HG03060 (cell line): ENCODE data around the gene JMJD7.

ENCODE experiments used
- ATAC-seq: cut with Tn5 transposase; IDR thresholded peaks from one replicate; pipeline ENCODE4 v1.9.1; 2021; ENCODE audit warnings: low read depth, moderate number of reproducible peaks; ENCODE audit not compliant: unreplicated experiment

The JMJD7 gene

GRCh38 chr15:41798607-41799487 lies 29.0 kb upstream of the JMJD7 start:
- ATAC-seq, result no peak

- ATAC-seq, result no peak
Observed at GRCh38 chr15:41799488-41799805, 28.4 kb upstream of the JMJD7 start.

DNA sequence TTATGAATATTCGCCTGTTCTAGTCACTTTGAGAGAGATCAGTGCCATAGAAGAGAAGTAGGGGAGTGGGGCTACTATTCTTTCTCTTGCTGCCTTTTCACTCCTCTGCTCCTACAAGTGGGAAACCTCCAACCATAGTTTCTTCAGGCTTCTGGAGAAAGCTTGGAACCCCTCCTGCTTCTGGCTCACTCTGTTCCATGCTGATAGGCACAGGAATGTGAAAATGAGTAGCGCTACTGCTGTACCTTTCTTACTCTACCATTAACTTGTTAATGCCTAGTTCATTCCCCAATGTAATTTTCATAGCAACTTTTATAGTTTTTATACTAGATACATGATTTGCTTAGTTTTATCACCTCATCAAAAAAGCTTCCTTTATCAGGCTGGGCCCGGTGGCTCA lies 26.7 kb upstream of the JMJD7 start:
- no peak for ATAC-seq

DNA sequence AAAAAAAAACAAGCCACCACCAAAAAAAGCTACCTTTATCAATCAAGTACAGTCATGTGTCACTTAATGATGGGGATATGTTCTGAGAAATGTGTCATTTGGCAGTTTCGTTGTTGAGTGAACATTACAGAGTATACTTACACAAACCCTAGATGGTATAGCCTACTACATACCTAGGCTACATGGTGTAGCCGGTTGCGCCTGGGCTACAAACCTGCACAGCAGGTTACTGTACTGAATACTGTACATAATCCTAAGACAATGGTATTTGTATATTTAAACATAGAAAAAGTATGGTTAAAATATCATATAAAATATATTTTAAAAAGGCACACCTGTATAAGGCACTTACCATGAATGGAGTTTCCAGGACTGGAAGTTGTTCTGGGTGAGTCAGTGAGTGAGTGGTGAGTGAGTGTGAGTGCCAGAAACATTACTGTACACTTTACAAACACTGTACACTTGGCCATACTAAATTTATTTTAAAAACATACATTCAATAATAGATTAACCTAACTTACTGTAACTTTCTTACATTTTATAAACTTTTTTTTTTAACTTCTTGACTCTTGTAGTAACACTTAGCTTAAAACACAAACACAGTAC lies 25.9 kb upstream of the JMJD7 start:
- ATAC-seq, result no peak

DNA sequence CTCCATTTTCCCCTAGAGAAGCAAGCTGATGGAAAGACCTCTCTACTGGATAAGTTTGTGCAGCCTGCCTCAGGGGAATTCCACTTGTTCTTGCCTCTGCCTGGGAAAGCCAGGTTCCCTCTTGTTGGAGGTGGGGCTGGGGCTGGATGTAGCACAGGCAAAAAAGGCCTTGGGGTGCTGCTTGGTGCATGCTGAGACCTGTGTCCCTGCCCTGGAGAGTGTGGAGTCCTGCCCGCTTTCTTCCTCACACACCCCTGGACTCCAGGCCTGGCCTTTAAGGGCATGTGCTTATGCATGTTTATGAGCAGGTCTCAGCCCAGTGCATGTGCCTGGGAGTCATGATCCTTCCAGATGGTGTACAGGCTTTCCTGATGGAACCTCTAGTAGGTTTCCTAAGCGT lies 23.5 kb upstream of the JMJD7 start:
- no peak for ATAC-seq

- no peak for ATAC-seq
Observed at GRCh38 chr15:41804916-41805666, 22.8 kb upstream of the JMJD7 start.

DNA sequence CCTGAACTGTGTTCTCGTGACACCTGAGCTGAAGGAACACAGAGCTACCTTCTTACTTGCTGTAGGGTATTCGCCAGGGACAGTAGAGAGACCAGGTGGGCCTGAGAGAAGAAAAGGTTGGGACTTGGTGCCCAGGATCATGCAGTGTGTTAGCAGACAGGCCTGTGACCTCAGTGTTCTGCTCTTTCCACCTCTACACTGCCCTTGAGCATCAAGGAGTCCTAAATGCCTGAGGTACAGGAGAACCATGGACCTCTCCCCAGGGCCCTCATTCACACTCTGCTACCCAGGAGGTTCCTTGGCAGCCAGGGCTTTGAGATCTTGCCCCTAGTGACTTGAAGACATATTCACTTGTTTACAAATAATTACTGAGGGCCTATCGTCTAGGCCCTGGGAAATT lies 22.2 kb upstream of the JMJD7 start:
- no peak for ATAC-seq

DNA sequence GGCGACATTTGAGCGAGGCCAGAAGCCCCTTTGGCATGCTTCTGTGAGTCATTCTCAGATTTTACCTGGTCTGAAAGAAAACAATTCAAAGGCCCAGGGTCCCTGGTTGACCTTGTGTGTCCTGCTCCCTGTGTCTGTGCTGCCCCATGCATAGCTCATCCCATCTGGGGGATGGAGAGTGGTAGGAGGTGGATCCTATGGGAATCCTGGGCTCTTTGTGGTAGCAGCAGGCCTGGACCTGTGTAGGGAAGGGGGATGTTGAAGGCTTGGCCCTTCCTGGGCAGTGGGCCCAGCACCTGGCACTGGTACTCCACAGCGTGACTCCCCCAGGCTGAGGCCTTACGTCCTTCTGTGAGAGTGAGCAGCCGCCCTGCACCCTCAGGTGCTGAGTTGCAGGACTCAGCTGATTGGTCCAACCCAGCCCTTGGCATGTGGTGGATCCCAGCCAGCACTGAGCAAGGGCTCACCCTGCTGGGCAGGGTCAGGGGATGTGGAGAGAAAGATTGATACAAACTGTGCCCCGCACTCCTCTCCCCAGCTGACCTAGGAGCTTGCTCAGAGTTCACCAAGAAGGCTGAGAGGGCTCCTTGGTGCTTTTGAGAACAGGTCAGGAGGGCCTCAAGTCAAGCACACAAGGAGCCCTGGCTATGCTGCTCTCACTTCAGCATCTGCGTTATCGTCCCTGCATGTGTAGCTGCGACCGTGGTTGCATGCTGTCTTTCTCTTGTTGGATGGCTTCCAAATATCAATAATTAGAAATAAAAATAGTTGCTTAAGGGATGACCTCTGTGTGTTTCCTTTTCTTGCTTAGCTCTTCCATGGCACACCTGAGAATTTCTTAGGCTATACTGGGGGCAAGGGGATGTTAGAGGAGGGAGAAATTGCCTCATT lies 21.4 kb upstream of the JMJD7 start:
- no peak for ATAC-seq

DNA sequence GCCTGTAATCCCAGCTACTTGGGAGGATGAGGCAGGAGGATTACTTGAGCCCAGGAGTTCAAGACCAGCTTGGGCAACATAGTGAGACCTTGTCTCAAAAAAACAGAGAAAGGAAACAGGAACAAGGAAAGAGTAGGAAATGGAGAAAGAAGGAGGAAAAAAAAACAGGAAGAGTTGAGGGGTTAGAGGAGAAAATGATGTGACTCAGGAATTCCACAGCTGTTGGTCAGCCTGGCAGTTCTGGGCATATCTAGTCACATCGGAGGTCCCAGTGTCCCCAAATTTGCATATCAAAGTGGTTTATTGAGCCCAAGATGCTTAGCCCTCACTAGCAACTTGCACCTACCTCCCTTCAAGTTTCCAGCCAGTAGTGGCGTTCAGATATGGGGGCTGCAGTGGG lies 18.8 kb upstream of the JMJD7 start:
- ATAC-seq, result no peak

DNA sequence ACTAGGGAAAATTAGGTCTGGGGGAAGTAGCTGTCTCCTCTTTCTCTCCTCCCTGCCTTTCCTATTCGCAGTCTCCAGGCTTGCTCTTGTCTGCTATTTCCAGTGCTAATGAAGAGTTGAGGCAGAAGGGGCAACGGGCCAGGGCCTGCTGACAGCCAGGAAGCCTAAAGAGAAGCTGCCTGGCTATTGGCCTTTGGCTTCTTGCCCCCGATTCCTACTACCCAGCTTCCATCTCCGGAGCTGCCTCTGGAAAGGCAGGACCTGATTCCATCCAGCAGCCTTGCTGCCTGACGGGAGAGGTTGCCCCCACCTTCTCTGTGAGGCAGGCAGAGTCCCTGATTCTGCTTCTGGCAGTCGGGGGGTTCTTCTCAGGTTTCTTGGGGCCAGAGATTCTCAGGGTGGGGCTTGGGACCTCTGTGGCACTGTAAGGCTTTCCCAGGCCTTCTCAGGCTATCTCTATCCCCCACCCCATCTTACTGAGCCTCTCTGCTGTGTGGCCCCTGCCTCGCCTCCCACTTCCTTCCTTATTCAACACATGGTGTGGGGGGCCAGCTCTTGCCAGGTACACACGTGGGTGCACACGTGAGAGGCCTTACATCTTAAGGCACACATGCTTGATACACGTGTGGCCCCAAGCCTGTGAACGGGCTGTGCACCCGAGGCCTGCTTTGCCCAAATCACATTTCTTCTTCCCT lies 18.2 kb upstream of the JMJD7 start:
- ATAC-seq, result no peak

GRCh38 chr15:41810651-41811431 lies 17.1 kb upstream of the JMJD7 start:
- no peak for ATAC-seq

DNA sequence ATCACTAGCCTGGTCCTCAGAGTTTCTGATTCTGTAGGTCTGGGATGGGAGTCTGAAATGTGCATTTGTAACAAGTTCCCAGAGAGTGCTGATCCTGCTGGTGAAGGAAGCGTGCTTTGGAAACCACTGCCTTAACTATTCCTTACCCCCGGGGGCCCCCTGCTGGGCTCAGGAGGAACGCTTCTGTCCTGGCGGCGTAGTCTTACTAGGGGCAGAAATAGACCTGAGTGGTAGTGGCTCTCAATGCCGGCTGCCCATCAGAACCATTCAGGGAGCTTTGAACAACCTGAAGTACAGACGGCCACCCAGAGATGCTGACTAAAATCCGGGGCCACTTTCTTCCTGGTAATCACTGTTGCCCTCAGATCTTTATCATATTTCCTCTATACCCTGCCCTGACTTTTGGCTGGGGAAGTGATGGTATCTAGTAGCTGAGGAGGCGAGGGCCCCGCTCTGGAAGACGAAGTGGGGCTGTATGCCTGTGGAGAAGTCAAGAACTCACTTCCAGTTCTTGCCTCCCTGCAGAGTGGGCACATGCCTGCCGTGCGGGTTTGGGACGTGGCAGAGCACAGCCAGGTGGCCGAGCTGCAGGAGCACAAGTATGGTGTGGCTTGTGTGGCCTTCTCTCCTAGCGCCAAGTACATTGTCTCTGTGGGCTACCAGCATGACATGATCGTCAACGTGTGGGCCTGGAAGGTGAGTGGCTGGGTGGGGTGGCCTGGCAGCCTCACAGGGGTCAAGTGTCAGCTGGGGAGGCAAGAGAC lies 16.3 kb upstream of the JMJD7 start:
- ATAC-seq, result no peak

DNA sequence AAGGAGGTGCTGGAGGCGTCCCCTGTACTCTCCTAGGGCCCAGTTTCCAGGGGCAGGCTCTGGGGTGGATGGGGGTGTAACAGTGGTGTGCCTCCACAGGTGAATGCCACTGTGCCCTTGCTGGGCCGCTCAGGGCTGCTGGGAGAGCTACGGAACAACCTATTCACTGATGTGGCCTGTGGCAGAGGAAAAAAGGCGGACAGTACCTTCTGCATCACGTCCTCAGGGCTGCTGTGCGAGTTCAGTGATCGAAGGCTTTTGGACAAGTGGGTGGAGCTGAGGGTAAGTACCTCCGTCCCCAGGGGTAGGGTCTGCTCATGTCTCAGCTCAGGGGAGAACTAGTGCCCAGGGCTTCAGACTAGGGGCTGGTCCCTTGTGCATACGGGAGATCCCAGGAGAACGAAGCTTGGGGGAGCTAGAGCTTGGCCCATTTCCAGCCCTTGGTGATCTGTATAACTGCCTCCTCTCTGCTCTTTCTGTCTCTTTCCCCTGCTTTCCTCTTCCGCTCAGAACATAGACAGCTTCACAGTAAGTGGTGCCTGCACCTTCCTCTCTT lies 15.0 kb upstream of the JMJD7 start:
- ATAC-seq, result no peak

DNA sequence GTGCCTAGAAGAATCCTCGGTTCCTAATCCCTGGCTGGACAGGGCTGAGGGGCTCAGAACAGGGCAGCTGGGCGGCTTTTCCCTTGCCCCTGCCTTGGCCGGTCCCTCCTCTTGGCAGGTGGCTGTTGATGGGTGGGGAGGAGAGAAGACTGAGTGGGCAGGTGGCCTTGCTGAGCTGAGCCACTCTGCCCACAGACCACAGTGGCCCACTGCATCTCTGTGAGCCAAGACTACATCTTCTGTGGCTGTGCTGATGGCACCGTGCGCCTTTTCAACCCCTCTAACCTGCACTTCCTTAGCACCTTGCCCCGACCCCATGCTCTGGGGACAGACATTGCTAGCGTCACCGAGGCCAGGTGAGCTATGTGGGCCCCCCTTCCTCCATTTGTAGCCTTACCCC lies 14.5 kb upstream of the JMJD7 start:
- ATAC-seq, result no peak

DNA sequence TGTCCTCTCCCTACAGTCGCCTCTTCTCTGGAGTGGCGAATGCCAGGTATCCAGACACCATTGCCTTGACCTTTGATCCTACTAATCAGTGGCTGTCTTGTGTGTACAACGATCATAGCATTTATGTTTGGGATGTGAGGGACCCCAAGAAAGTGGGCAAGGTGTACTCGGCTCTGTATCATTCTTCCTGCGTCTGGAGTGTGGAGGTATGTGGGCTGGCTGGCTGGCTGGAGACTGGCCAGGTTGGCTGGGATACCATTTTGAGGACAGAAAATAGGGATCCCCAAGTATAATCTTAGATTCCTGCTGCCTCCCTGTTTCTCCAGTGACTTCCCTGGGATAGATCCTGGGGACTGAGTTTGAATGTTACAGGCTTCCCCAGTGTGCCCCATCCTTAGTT lies 13.4 kb upstream of the JMJD7 start:
- ATAC-seq, result no peak

- ATAC-seq, result no peak
Observed at GRCh38 chr15:41816788-41817187, 11.1 kb upstream of the JMJD7 start.

DNA sequence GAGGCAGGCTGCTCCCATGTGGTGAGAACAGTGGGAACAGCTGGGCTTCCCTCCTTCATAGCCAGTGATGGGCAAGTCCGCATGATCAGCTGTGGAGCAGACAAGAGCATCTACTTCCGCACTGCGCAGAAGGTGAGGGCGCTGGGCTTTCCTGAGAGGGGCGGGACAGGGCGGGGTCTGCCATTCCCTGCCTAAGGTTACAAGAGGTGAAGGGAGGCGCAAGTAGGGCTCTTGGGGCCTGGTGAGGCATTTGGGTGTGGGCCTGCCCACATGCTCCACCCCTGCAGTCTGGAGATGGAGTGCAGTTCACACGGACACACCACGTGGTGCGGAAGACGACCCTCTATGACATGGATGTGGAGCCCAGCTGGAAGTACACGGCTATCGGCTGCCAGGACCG lies 10.6 kb upstream of the JMJD7 start:
- ATAC-seq, result no peak

DNA sequence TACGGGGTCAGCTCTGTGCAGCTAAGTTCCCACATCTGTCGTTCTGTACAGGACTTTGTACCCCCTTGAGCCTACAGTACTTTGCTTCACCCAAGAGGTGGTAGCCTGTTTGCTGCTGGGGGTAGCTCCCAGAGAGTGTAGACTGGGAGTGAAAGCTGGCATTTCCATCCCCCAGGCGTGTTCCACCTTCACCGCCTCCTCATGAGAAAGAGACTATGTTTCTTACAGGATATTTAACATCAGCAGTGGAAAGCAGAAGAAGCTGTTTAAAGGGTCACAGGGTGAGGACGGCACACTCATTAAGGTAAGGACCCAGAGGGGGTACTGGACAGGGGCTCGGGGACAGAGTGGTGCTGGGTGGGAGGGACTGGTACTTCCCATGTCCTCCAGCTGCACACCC lies 10.1 kb upstream of the JMJD7 start:
- no peak for ATAC-seq
